GM12872 (cell line): ENCODE data around the gene RAB1B.

Source experiments
- CTCF ChIP-seq: IDR thresholded peaks from 3 replicates; pipeline ENCODE4 v1.5.1; 2011; ENCODE audit warnings: low read depth, mild to moderate bottlenecking, low read length, moderate library complexity; ENCODE audit not compliant: insufficient read depth

The RAB1B gene

GRCh38 chr11:66268244-66268951 lies at the start of gene RAB1B:
Gene RAB1B, plus strand, starts transcription at chr11:66268639. Its CDS starts 41 bp downstream, at chr11:66268680.
- TF ChIP-seq CTCF, result no peak

GRCh38 chr11:66218846-66219620 lies 49.4 kb upstream of the RAB1B start:
- no peak for TF ChIP-seq CTCF

GRCh38 chr11:66219846-66220565 lies 48.4 kb upstream of the RAB1B start:
- no peak for TF ChIP-seq CTCF

GRCh38 chr11:66220566-66220935 lies 47.9 kb upstream of the RAB1B start:
- no peak for TF ChIP-seq CTCF

GRCh38 chr11:66221012-66221411 lies 47.4 kb upstream of the RAB1B start:
- no peak for TF ChIP-seq CTCF

- TF ChIP-seq CTCF, result no peak
These were observed 46.7 kb upstream of the RAB1B start for GRCh38 chr11:66221726-66222236.
